GM18858 (cell line): ENCODE measurements around the gene UNK.
A peak's percentile ranks its signal among the peaks of the same experiment; 100 is the strongest.
"Not testable (repeated sequence)": the region's sequence is repeated elsewhere in the genome, so short reads cannot be mapped to it uniquely, and the experiment has no call there.

Source experiments
- ATAC-seq: cut with Tn5 transposase; IDR thresholded peaks from one replicate; pipeline ENCODE4 v1.9.1; 2021; ENCODE audit not compliant: unreplicated experiment

The UNK gene

DNA sequence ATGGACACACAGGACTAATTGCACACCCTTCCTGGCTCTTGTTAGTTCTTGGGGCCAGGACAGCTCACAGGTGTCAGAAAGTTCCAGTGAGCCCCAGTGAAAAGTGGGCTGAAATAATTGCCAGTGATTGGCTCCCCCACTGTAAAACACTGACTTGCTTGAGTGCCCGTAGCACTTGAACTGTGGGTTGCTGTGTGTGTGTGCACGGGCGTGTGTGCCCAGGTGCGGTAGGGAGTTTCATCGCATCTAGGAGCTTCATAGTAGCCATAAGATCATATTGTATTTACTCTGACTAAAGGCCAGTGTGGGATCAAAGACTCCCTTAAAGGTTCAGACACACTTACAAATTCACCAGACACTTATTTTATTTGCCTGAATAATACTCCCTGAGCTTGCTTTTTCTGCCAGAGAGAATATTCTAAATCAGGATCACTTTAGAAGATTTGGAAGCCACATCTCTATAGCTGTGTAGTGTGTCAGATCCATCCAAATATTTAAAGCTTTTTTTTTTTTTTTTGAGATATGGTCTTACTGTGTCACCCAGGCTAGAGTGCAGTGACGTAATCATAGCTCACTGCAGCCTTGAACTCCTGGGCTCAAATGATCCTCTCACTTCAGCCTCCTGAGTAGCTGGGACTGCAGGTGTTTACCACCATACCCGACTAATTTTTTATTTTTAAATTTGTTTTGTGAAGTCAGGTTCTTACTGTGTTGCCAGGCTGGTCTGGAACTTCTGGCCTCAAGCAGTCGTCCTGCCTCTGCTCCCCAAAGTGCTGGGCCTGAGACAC lies 11.4 kb downstream of the UNK start:
- no peak for ATAC-seq

DNA sequence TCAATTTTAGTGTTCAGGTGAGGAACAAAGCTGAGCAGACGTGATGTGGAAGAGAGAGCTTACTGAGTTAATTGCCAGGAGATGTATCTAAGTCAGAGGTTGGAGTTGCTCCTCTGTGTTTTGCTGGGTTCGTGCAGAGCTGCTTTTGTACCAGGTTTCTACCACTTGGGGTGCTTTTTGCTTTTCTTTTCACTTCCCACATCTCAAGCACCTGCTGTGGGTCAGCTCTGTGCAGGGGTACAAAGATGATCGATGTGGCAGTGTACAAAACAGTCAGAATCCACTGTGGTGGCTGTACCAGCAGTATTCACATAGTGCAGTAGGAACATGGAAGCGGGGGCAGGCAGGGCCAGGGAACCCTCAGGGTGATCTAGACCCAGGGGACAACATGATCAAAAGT lies 14.8 kb downstream of the UNK start:
- no peak for ATAC-seq

DNA sequence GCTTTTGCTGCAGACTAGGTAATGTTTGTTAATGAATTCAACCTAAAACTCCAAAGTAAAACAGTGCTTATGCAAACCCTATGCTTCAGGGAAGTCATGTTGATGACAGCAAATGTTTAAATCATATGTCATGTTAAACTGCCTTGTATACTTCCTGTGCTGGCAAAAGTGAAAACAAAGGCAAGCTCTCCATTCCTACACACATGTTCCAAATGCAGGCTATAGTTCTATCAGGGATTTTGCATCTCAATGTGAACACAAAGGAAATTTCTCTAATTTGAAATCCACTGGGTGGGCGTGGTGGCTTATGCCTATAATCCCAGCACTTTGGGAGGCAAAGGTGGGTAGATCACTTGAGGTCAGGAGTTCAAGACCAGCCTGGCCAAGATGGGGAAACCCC lies 19.3 kb downstream of the UNK start:
- no peak for ATAC-seq

DNA sequence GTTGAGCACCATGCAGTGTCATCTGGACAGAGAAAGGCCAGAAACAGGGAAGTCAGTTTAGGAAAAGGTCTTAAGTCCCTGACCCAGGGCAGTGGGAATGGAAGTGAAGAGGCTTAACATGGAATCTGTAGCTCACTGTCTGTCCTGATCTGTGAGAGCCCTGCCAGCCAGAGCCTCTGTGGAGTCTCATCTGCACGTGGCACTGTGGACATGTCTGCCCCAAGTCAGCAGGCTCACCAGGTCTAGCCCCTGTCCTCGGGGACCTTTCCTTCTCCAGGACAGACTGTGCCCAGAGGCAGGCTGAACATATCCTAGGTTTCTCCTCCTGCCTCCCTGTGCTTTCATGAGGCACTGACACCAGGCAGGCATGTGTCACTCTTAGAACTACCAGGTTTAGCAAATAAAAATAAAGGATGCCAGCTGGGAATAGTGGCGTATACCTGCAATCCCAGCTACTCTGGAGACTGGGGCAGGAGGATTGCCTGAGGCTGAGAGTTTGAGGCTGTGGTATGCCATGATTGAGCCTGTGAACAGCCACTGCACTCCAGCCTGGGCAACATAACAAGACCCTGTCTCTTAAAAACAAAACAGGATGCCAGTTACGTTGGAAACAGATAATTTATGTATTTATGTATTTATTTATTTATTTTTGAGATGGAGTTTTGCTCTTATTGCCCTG lies 22.4 kb downstream of the UNK start:
- ATAC-seq, result no peak

GRCh38 chr17:75807861-75808260 lies 23.3 kb downstream of the UNK start:
- ATAC-seq, result no peak

- no peak for ATAC-seq
Measured at GRCh38 chr17:75808549-75808904, 23.9 kb downstream of the UNK start.

DNA sequence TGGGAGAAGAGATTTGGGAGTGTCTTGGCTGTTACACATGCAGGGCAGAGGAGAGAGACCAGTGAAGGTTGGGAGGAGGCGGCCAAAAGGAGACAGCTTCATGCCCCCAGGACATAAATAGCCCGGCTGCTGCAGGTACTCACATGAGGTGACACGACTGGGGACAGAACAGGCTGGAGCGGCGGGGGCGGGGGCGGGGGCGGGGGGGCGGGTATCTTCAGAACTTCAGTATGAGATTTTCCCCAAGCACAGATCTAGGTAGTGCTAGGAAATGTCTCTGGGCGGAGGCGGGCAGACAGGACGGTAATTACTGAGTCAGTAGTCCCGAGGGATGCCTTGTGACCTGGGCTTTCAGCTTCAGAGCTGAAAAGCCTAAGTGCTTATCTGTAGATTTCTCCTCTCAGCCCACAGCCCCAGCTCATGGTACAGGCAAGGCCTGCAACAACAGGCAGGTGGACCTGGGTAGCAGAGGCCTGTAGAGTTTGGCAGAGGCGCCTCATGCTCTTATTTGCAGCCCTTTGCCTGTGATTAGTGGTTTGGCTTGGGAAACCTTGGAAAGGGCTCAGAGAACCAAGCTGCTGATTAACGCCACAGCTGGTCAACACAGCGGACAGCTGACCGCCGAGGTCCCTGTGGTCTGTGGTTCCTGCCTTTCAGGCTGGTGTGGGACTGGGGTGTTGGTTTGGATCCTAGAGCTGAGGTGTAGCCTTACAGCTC lies 24.5 kb downstream of the UNK start:
- peak; percentile 49 for ATAC-seq

DNA sequence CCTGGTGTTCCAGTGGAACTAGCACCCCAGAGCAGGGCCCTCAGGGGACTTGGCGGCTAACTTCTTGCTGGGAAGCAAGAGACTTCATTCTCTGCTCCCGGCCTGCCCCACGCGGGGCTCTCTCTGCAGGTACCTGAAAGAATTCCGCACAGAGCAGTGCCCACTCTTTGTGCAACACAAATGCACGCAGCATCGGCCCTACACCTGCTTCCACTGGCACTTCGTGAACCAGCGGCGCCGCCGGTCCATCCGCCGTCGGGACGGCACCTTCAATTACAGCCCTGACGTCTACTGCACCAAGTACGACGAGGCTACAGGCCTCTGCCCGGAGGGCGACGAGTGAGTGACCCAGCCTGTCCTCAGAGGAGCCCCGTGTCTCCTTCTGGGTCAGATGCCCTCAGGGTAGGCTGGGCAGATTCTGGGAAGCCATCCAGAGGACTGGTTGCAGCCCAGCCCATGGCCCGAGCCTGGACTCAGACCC lies 25.1 kb downstream of the UNK start:
- ATAC-seq, result no peak

- no peak for ATAC-seq
Measured at GRCh38 chr17:75810216-75810615, 25.6 kb downstream of the UNK start.

DNA sequence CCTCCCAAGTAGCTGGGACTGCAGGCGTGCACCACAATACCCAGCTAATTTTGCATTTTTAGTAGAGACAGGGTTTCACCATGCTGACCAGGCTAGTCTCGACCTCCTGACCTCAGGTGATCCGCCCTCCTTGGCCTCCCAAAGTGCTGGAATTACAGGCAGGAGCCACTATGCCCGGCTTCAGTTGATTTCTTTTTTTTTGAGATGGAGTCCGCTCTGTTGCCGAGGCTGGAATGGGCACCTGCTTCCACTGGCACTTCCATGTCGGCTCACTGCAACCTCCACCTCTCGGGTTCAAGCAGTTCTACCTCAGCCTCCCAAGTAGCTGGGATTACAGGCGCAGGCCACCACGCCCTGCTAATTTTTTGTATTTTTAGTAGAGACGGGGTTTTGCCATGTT lies 26.1 kb downstream of the UNK start:
- ATAC-seq, result not testable (repeated sequence)

- no peak for ATAC-seq
Measured at GRCh38 chr17:75811174-75811573, 26.6 kb downstream of the UNK start.

- no peak for ATAC-seq
Measured at GRCh38 chr17:75812096-75813013, 27.7 kb downstream of the UNK start.

DNA sequence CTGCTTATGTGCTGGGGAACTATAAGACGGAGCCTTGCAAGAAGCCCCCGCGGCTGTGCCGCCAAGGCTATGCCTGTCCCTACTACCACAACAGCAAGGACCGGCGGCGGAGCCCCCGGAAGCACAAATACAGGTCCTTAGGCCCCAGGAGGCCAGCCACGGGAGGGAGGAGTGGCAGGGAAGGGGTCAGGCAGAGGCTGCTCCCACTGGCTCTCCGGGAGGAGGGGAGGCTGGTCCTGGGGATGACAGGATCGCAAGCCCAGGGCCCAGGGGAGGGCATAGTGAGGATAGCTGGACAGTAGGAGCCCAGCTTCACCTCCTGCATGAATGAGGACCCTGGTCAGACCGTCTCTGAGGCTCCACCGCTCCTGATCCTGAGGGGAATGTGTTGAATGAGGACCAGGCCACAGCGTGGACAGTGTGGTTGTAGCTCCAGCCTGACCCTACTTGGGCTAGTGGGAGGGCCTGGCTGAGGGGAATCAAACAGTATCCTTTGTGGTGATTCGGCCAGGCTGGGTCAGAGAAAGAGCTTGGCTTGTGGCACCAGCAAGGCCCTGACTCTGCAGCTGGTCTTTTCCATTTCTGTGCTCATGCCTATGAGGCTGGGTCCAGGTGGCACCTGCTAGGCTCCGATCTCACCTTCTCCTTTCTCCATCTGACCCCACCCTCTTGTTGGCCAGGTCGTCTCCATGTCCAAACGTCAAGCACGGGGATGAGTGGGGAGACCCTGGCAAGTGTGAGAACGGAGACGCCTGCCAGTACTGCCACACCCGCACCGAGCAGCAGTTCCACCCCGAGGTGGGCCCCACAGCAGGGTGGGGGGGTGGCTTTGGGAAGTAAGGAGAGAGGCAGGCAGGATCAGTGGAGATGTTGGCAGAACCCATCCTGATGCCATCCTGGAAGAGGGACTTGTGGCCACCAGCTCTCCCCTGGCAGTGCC lies 28.7 kb downstream of the UNK start:
- ATAC-seq, result no peak

GRCh38 chr17:75814021-75814395 lies 29.4 kb downstream of the UNK start:
- no peak for ATAC-seq

DNA sequence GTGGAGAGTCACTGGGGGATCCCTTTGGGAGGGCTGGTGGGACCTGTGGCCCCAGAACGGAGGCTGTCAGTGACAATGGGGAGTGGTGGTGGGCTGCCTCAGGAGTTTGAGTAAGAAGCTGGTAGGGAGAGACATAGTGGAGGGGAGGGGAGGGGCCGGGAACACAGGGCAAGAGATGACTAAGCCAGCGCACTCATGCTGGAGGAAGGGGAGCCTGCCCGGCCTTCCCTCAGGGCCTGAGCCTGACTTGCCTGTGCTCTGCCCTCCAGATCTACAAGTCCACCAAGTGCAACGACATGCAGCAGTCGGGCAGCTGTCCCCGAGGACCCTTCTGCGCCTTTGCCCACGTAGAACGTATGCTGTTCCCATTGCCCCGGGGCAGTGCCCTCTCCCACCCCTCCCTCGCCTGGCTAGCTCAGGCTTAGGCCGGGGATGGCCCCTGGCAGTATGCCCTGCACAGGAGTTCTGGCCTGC lies 30.3 kb downstream of the UNK start:
- ATAC-seq, result no peak

DNA sequence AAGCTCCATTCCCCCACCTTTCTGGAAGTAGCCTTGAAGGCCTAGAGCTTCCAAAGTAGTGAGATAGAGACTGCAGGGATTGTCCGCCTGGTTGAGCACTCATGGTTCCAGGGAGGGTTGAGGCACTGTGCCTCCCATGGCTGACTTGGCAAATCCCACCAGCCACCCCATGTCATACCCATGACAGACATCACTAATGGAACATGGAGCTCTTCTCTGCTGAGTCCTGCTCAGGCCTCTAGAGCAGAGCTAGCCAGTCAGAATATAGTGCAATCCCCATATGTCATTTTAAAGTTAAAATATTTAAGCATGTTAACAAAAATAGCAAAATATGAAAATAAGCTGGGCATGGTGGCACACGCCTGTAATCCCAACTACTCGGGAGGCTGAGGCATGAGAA lies 30.8 kb downstream of the UNK start:
- ATAC-seq, result no peak

- no peak for ATAC-seq
Measured at GRCh38 chr17:75816693-75817092, 32.1 kb downstream of the UNK start.

- no peak for ATAC-seq
Measured at GRCh38 chr17:75817571-75817970, 33.0 kb downstream of the UNK start.

- ATAC-seq, result no peak
Measured at GRCh38 chr17:75818326-75818885, 33.8 kb downstream of the UNK start.
